DMS 273 (cell line): Measurements from ENCODE around the gene OR6C76.

Experiments
- DNase-seq: peaks from one replicate; lab custom pipeline; 2025; ENCODE audit not compliant: unreplicated experiment; lab: John Stamatoyannopoulos, UW

The OR6C76 gene

GRCh38 chr12:55467836-55468235 is 41.8 kb downstream of the OR6C76 start:
- no peak for DNase-seq

- DNase-seq = no peak
Observed at GRCh38 chr12:55469291-55469690, 43.2 kb downstream of the OR6C76 start.

- no peak for DNase-seq
Observed at GRCh38 chr12:55470088-55470829, 44.2 kb downstream of the OR6C76 start, which contains the start of gene OR6C70. OR6C70 (minus strand) TSS chr12:55470138; CDS start chr12:55470138, 0 bp downstream.

GRCh38 chr12:55472264-55472663 is 46.2 kb downstream of the OR6C76 start:
- no peak for DNase-seq
